Forelimb muscle (tissue), 1 donor: Measurements from ENCODE around the gene BANP. TPM values are rescaled to one million over a fixed set of nuclear protein-coding genes. Genes with fewer than 3 reads are reported as not detected.
"Not testable (repeated sequence)": the region's sequence is repeated elsewhere in the genome, so short reads cannot be mapped to it uniquely, and the experiment has no call there.

Experiments used
- DNase-seq: peaks from one replicate; pipeline ENCODE4 v3.0.0-alpha.2; 2013; ENCODE audit warnings: low read depth
- polyA plus RNA-seq: library from polyadenylated mRNA; unstranded; fragments of 120-200 nt; gene quantifications from one replicate; pipeline ENCODE4 v1.2.1, GENCODE V29; 2013; ENCODE audit not compliant: insufficient read length

BANP gene
- polyA plus RNA-seq, 1 donor = 14.0 TPM

- no peak for DNase-seq
Measured at GRCh38 chr16:87926246-87927194, 24.7 kb upstream of the BANP start.

- no peak for DNase-seq
Measured at GRCh38 chr16:87927195-87927562, 24.1 kb upstream of the BANP start.

- no peak for DNase-seq
Measured at GRCh38 chr16:87929986-87930385, 21.2 kb upstream of the BANP start.

DNA sequence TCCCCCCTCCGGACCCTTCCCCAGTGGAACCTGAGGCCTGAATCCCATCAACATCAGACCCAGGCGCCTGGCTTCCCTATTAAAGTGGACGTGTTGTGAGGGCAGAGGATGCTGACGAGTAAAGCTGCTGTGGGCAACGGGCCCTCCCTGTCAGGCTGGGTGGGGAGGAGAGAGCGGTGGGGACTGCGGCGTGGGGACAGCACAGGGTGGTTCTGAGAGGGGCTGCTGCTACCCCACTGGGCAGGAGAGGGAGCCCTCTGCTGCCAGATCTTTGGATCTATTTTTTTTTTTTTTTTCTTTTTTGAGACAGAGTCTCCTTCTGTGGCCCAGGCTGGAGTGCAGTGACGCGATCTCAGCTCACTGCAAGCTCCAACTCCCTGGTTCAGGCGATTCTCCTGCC is 20.8 kb upstream of the BANP start:
- no peak for DNase-seq

DNA sequence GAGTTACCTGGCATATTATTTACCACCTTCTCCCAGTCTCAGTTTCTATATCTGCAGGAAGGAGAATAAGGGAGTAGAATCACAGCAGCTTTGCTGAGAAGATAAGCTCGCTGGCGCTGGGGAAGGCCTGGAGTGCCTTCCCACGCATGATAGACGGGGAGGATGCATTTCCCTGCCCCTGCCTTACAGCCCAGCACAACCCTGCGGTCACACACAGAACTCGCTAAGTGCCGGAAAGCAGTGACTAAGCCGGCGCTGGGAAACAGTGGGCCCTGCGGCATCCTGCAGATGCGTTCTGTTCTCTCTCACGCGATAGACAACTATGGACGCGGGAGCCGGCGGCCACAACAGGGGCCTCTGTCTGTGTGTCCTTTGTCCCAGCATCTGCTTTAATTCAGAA is 19.7 kb upstream of the BANP start:
- DNase-seq = no peak

GRCh38 chr16:87932475-87933139 is 18.6 kb upstream of the BANP start:
- DNase-seq = not testable (repeated sequence)

DNA sequence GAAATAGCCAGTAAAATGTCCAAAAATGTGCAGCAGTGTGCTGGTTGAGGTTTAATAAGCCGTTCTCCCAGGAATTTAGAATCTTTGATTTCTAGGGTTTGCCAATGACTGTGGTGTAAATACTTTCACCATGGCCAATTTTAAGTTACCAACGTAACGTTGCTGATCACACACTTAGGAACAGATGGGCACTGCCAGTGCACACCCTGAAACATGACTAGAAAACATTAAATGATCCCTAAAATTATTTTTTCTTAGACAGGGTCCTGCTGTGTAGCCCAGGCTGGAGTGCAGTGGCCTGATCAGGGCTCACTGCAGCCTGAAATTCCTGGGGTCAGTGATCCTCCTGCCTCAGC is 18.1 kb upstream of the BANP start:
- no peak for DNase-seq

GRCh38 chr16:87934752-87935425 is 16.3 kb upstream of the BANP start:
- not testable (repeated sequence) for DNase-seq

GRCh38 chr16:87936016-87936374 is 15.2 kb upstream of the BANP start:
- not testable (repeated sequence) for DNase-seq

DNA sequence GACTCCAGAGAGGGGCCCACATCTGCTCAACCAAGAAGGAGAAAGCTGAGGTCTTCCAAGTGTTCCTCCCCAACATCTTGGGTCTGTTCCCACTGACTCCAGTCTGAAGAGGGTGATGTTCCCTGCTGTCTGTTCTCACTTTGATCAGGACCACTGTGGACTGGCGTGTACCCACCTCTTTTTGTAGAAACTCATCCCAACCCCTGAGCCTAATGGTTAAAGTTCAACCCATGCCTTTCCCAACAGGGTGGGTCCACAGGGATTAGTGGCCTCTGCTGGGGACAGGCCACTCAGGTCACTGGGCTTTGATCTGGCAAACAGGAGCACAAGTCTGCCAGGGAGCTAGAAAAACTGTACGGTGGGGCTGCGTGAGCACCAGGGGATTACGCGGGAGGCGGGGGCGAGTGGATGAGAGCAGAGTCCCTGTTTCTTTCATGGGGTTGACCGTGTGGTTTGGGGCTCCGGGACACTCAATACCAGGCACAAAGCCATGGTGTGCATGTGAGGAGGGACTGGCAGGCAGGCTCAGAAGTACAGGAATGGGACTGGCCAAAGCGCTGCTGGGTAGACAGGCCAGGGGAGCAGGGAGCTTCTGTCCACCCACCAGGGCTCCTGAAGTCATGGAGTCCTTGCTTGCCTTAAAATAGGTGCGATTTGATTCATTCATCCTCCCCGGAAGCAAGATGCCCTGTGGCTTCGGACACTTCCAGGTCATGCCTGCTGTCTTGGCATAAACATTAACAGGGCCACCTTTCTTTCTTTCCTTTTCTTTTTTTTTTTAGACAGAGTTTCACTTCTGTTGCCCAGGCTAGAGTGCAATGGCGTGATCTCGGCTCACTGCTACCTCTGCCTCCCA is 14.6 kb upstream of the BANP start, which contains the start of gene CA5A:
Gene CA5A, minus strand, starts transcription at position 155 of the 856 bp plus-strand sequence. Its CDS starts 79 bp downstream, at position 76.
- no peak for DNase-seq

GRCh38 chr16:87937231-87937542 is 14.0 kb upstream of the BANP start:
- DNase-seq = not testable (repeated sequence)

- DNase-seq = no peak
Measured at GRCh38 chr16:87938412-87938949, 12.8 kb upstream of the BANP start.

DNA sequence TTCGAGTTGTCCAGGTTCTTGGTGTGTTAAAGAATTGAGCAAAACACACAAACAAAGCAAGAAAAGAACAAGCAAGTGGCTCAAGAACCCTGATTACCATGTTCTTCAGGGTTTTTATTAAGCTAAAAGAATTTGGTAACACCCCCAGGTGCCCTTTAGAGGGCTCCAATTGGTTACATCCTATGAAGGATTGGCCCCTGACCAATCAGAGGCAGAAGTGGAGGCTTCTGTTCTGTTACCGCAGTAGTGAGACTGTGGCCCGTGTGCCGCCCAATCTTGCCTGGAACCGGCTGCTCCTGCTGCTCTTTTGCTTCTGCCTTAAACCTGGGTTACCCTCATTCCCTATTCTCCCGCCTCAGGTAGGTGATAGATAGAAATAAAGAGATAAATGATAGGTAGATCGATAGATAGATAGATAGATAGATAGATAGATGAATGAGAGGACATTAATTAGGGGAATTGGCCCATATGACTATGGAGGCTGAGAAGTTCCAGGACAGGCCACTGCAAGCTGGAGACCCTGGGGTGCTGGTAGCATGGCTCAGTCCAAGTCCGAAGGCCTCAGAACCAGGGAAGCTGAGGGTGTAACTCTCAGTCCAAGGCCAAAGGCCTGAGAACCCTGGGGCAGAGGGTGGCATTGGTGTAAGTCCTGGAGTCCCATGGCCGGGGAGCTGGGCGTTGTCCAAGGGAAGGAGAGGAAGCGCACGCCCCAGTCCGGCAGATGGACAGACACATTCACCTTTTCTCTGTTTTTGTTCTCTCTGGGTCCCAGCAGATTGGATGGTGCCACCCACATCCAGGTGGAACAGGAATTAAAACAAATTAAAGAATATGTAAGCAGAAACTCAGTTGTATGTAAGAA is 11.4 kb upstream of the BANP start:
- DNase-seq = no peak

GRCh38 chr16:87942680-87943079 is 8.6 kb upstream of the BANP start:
- DNase-seq = no peak

- no peak for DNase-seq
Measured at GRCh38 chr16:87945351-87946042, 5.7 kb upstream of the BANP start.

- DNase-seq = no peak
Measured at GRCh38 chr16:87946596-87947347, 4.5 kb upstream of the BANP start.

DNA sequence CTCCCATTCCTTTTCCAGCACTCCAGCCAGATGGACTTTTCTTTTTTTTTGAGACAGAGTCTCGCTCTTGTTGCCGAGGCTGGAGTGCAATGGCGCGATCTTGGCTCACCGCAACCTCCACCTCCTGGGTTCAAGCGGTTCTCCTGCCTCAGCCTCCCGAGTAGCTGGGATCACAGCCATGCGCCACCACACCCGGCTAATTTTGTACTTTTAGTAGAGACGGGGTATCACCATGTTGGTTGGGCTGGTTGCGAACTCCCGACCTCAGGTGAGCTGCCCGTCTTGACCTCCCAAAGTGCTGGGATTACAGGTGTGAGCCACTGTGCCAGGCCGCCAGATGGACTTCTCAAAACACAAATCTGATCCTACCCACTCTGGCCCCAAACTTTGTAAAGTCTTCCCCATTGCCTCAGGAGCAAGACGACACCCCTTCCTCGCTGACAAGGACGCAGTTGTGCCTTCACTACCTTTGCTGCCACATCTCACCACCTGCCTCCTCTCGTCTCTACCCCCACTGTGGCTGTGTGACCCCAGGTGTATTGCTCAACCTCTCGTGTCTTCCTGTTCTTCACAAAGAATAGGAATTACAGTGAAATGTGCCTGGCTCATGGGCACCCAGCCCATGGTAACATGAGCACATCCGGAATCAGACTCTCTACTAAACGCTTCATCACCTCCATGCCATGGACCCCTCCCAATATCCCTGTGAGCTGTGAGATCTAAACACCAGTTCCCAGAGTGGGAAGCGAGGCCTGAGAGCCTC is 3.7 kb upstream of the BANP start:
- DNase-seq = no peak

- DNase-seq = no peak
Measured at GRCh38 chr16:87948119-87948545, 3.1 kb upstream of the BANP start.
